Heart left ventricle (tissue), 16 donors: Measurements from ENCODE around the gene GPRIN3. TPM values are rescaled to one million over a fixed set of nuclear protein-coding genes. Genes with fewer than 3 reads are reported as not detected.

ENCODE experiments used
- ATAC-seq, 4 donors: fragments of 200-7000 bp; cut with Tn5 transposase; one replicate each; pipeline ENCODE4 v1.9.1; 2020 to 2022; ENCODE audit warnings: moderate library complexity in 4 of 4, mild to moderate bottlenecking in 3 of 4, moderate number of reproducible peaks in 1 of 4
- DNase-seq, 5 donors: peaks; one replicate each; pipeline ENCODE4 v3.0.0-alpha.2; 2020
- H3K27ac ChIP-seq, 12 donors: fragments of 200-600 bp; sonication (generic) in 4 of 12; one replicate each; pipeline versions ENCODE4 v1.5.0 to v1.8.0; 2016 to 2022; ENCODE audit warnings: mild to moderate bottlenecking in 2 of 12
- H3K27me3 ChIP-seq, 9 donors: fragments of 200-600 bp; sonication (generic) in 2 of 9; one replicate each; pipeline versions ENCODE4 v1.5.1 to v1.8.0; 2016 to 2022; ENCODE audit warnings: mild to moderate bottlenecking in 3 of 9
- H3K36me3 ChIP-seq, 9 donors: fragments of 200-600 bp; sonication (generic) in 2 of 9; one replicate each; pipeline versions ENCODE4 v1.5.0 to v1.8.0; 2018 to 2022; ENCODE audit warnings: mild to moderate bottlenecking in 2 of 9
- H3K4me1 ChIP-seq, 12 donors: fragments of 200-600 bp; sonication (generic) in 4 of 12; one replicate each; pipeline versions ENCODE4 v1.5.0 to v1.8.0; 2016 to 2022; ENCODE audit warnings: mild to moderate bottlenecking in 3 of 12
- H3K4me3 ChIP-seq, 12 donors: fragments of 200-600 bp; sonication (generic) in 4 of 12; one replicate each; pipeline versions ENCODE4 v1.5.0 to v1.8.0; 2017 to 2022; ENCODE audit warnings: mild to moderate bottlenecking in 9 of 12, moderate library complexity in 4 of 12
- H3K9me3 ChIP-seq, 12 donors: fragments of 200-600 bp; sonication (generic) in 4 of 12; one replicate each; pipeline versions ENCODE4 v1.5.0 to v1.8.0; 2016 to 2022; ENCODE audit warnings: mild to moderate bottlenecking in 1 of 12
- POLR2A ChIP-seq, 2 donors: fragments of 450-650 bp; IDR thresholded peaks; one replicate each; pipeline ENCODE4 v1.6.1; 2017; ENCODE audit warnings: antibody characterized with exemption in 2 of 2, mild to moderate bottlenecking in 2 of 2, moderate library complexity in 2 of 2
- WGBS, 4 donors: extraction: QIAGEN DNeasy Blood & Tissue Kit in 2 of 4; methylation state at CpG; one replicate each; pipeline versions ENCODE4 v1.1.5 to v1.1.7; 2013 to 2018; 5-methylcytosine and 5-hydroxymethylcytosine counted together
- intact Hi-C, 10 donors: fragments of 100-400 bp; cut with DNase I; formaldehyde crosslinking; loops; one replicate each; pipeline versions ENCODE4 v1.11.1 to v1.14.2; 2022
- polyA plus RNA-seq, 2 donors: library from polyadenylated mRNA; stranded (reverse); fragments of 200-250 nt; gene quantifications; one replicate each; pipeline ENCODE4 v1.2.3, GENCODE V29; 2013
- total RNA-seq, 9 donors: library from RNA; depleted of rRNA in 2 of 9; stranded (reverse); fragments of >200 nt in 2 of 9; fragmentation: NEBNext Ultra II Directional in 3 of 9; extraction: Animal tissue kit (Norgen Biotek cat#: 25700) in 3 of 9; gene quantifications; one replicate each; pipeline versions ENCODE4 v1.1.0 to v1.2.4, GENCODE V29; 2016 to 2023
- TF ChIP-seq, protein P1 (sequence below), 12 donors: fragments of 200-600 bp; sonication (generic) in 4 of 12; IDR thresholded peaks; one replicate each; pipeline versions ENCODE4 v1.5.0 to v1.8.0; 2018 to 2022; ENCODE audit warnings: antibody characterized with exemption in 12 of 12, mild to moderate bottlenecking in 5 of 12
- donor health status: ischemic (EF 13 %, LVEDD 7.1; RV severe dilation, severe dysfunction).
- donor health status: healthy with polysubstance abuse.
- donor health status: DM: no; HTN: yes; CAD: no.
- donor health status: DM: no; HTN: no; CAD: no.
- donor health status: ischemic (EF 25% LVEDD 6.9; RV normal size, moderate dysfunction).
- donor health status: ischemic (EF 25% LVEDD 5.7; RV mildly dilated, moderate dysfunction).
- donor health status: healthy.
- donor health status: DM: yes; HTN: yes; CAD: no.
- donor health status: ischemic (EF 35%, LVEDD 5.7; RV mildly dilated, moderate dysfunction).
- donor health status: nonischemic (EF 11% LVEDD 7.7; RV severe dilation, severe dysfunction).
- donor health status: DM: yes; HTN: yes; CAD: no.
- donor health status: PGD.
- donor health status: ischemic (EF 29% LVEDD 5.4; RV normal size, mild dysfunction).
- donor health status: nonischemic (EF 23%, LVEDD 6.1; RV moderate dilation, normal function).

Gene GPRIN3
- total and polyA plus RNA-seq, 11 donors: 2.4 to 16.5 (median 13.0) TPM

DNA sequence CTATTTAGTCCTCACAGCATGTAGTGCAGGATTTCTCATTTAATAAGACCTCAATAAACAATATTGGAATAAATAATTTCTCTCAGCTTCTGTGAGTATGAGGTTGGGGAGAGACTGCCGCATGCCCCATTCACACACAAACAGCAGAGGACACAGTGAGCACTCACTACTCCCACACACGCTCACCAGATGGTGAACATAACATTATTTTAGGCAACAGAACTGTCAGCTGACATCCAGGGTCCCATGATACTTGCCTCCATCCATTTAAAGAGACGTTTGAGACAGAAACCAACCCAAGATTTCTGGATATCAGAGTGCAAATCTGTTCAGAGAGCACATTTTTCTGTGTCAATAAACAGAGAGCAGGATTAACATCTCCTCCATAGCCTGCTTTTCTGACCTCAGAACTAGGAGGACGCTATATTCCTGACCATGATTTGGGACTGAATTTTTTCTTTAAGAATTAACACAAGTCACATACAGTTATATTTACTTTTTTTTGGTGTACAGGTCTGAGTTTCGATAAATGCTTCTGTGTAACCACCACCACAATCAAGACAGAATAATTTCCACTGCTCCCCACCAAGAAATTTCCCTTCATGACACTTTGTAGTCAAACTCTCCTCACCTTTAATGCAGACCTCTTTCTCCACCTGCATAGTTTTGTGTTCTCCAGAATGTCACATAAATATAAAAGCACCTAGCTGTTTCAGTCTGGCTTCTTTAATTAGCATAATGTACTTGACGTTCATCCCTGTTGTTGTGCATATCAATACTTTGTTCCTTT, 16.7 kb downstream of the GPRIN3 start:
- peaks cover 3 to 97% (median 31%) of the 10 kb centered on the region in 12 donors for H3K4me1 ChIP-seq
- no peaks in the 10 kb centered on the region for H3K36me3 ChIP-seq
- H3K9me3 ChIP-seq: peaks cover 0 to 7% (median 0%) of the 10 kb centered on the region in 12 donors
- H3K4me3 ChIP-seq: no peak overlapping the region
- ATAC-seq: peak; percentile 78 to 88 (median 86)
- no peak for TF ChIP-seq POLR2A (IDR thresholded peaks at IDR 0.05)
- TF ChIP-seq, protein P1, sequence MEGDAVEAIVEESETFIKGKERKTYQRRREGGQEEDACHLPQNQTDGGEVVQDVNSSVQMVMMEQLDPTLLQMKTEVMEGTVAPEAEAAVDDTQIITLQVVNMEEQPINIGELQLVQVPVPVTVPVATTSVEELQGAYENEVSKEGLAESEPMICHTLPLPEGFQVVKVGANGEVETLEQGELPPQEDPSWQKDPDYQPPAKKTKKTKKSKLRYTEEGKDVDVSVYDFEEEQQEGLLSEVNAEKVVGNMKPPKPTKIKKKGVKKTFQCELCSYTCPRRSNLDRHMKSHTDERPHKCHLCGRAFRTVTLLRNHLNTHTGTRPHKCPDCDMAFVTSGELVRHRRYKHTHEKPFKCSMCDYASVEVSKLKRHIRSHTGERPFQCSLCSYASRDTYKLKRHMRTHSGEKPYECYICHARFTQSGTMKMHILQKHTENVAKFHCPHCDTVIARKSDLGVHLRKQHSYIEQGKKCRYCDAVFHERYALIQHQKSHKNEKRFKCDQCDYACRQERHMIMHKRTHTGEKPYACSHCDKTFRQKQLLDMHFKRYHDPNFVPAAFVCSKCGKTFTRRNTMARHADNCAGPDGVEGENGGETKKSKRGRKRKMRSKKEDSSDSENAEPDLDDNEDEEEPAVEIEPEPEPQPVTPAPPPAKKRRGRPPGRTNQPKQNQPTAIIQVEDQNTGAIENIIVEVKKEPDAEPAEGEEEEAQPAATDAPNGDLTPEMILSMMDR (IDR thresholded peaks at IDR 0.05): peak in 1 of 12 donors; percentile 22
- 45 to 49% (median 46%) methylated on average over 6 of the region's 6 CpGs for WGBS, 4 donors
- peak in 3 of 5 donors; percentile 28 to 55 (median 49) for DNase-seq
- H3K27ac ChIP-seq: peak overlapping the region; percentile 29 to 72 (median 58)
- intact Hi-C loops: loop anchor here in 3 of 10 donors (5.0 to 10.0 kb wide), 2 partner anchors 34 to 124 kb away; no protein-coding TSS in a partner anchor
- H3K27me3 ChIP-seq: no peaks in the 10 kb centered on the region

GRCh38 chr4:89289312-89289711, 18.3 kb downstream of the GPRIN3 start:
- TF ChIP-seq, protein P1 (IDR thresholded peaks at IDR 0.05): no peak
- no peak for TF ChIP-seq POLR2A (IDR thresholded peaks at IDR 0.05)
- peak overlapping the region in 9 of 12 donors; percentile 10 to 68 (median 58) for H3K27ac ChIP-seq
- no peak for ATAC-seq

GRCh38 chr4:89288430-89288829, 19.2 kb downstream of the GPRIN3 start:
- H3K4me1 ChIP-seq: peaks cover 3 to 97% (median 40%) of the 10 kb centered on the region in 12 donors
- TF ChIP-seq, protein P1 (IDR thresholded peaks at IDR 0.05): no peak
- TF ChIP-seq POLR2A (IDR thresholded peaks at IDR 0.05): no peak
- peak overlapping the region in 10 of 12 donors; percentile 4 to 68 (median 43) for H3K27ac ChIP-seq
- DNase-seq (no peak), ATAC-seq (peak in 2 of 4 donors; percentile 20 to 38)
- H3K27me3 ChIP-seq: no peaks in the 10 kb centered on the region
- WGBS, 4 donors: 69 to 78% (median 73%) methylated on average over 2 of the region's 2 CpGs
- intact Hi-C loops: no loop called here
- no peak overlapping the region for H3K4me3 ChIP-seq
- H3K9me3 ChIP-seq: peaks cover 0 to 7% (median 0%) of the 10 kb centered on the region in 12 donors
- no peaks in the 10 kb centered on the region for H3K36me3 ChIP-seq

More at GRCh38 chr4:89289312-89289711, 18.3 kb downstream of the GPRIN3 start:
- no peaks in the 10 kb centered on the region for H3K36me3 ChIP-seq
- DNase-seq: no peak
- WGBS, 4 donors: 55 to 69% (median 62%) methylated on average over 2 of the region's 2 CpGs
- H3K4me1 ChIP-seq: peaks cover 3 to 97% (median 40%) of the 10 kb centered on the region in 12 donors
- intact Hi-C loops: no loop called here
- no peak overlapping the region for H3K4me3 ChIP-seq
- peaks cover 0 to 7% (median 0%) of the 10 kb centered on the region in 12 donors for H3K9me3 ChIP-seq
- H3K27me3 ChIP-seq: no peaks in the 10 kb centered on the region

- Histone ChIP-seq H3K36me3 (no peaks in the 10 kb centered on the region), H3K4me1 (peaks cover 3 to 97% (median 40%) of the 10 kb centered on the region in 12 donors), H3K27me3 (no peaks in the 10 kb centered on the region), H3K9me3 (peaks cover 0 to 7% (median 0%) of the 10 kb centered on the region in 12 donors), H3K27ac (peak overlapping the region in 9 of 12 donors; percentile 10 to 68 (median 41)), H3K4me3 (no peak overlapping the region)
- TF ChIP-seq, protein P1 (IDR thresholded peaks at IDR 0.05): no peak
- no peak for TF ChIP-seq POLR2A (IDR thresholded peaks at IDR 0.05)
- DNase-seq: no peak
- no peak for ATAC-seq
- intact Hi-C loops: no loop called here
- WGBS, 4 donors: 27 to 41% (median 38%) methylated on average over 6 of the region's 6 CpGs
These were observed 19.7 kb downstream of the GPRIN3 start for GRCh38 chr4:89287945-89288344.
